NCI-H1105 (cell line): ENCODE measurements around the gene SIK3.

Source experiments
- DNase-seq: peaks from one replicate; lab custom pipeline; 2025; lab: John Stamatoyannopoulos, UW

SIK3 gene

GRCh38 chr11:116893437-116893836 lies 204.8 kb downstream of the SIK3 start:
- no peak for DNase-seq

GRCh38 chr11:116892374-116892773 lies 205.9 kb downstream of the SIK3 start:
- no peak for DNase-seq

- DNase-seq = no peak
Observed at GRCh38 chr11:116891746-116892145, 206.5 kb downstream of the SIK3 start.

DNA sequence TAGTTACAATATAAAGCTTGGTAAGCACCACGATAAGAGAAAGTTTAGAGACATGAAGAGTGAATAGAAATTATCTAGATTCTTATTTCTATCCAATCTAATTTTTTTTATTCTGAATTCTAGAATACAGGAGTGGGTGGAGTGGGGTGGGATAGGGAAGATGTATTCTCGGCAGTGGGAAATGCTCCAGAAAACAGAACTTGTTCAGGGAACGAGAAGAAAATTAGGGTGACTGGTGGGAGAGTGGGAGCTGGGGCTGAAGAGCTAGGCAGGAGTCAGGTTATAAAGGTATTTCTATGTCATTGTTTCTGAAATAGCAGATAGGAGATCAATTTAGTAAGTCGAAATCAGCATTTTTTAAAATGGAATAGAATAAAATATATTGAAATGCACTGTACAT lies 207.6 kb downstream of the SIK3 start:
- no peak for DNase-seq

- DNase-seq = no peak
Observed at GRCh38 chr11:116890193-116890592, 208.0 kb downstream of the SIK3 start.

DNA sequence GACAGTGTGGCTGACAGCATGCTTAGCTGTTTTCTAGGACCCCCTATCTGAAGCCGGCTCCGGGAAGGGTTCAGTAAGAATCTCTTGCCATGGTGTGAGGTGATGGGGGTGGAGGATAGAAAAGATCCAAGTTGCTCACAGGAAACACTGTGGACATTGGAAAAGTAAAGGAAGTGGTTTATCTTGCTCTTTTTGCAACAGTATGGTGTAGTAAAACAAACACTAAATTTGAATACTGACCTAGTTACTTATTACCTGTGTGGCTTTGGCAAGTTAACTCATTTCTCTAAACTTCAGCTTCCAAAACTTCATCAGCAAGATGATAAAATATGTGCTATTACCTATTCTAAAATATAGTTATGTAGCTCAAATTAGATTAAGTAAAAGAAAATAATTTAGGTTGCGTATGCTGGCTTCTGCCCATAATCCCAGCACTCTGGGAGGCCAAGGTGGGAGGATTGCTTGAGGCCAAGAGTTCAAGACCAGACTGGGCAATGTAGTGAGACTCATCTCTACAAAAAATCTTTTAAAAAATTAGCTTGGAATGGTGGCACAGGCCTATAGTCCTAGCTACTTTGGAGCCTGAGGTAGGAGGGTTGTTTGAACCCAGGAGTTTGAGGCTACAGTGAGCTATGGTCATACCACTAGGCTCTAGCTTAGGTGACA lies 209.2 kb downstream of the SIK3 start:
- DNase-seq = no peak

GRCh38 chr11:116888024-116888423 lies 210.2 kb downstream of the SIK3 start:
- no peak for DNase-seq

GRCh38 chr11:116885951-116886655 lies 212.1 kb downstream of the SIK3 start:
- DNase-seq = no peak

- no peak for DNase-seq
Observed at GRCh38 chr11:116882386-116882785, 215.8 kb downstream of the SIK3 start.

- no peak for DNase-seq
Observed at GRCh38 chr11:116881143-116881542, 217.1 kb downstream of the SIK3 start.

GRCh38 chr11:116879800-116880625 lies 218.2 kb downstream of the SIK3 start:
- DNase-seq = peak; percentile 36

GRCh38 chr11:116876656-116877055 lies 221.6 kb downstream of the SIK3 start:
- no peak for DNase-seq

DNA sequence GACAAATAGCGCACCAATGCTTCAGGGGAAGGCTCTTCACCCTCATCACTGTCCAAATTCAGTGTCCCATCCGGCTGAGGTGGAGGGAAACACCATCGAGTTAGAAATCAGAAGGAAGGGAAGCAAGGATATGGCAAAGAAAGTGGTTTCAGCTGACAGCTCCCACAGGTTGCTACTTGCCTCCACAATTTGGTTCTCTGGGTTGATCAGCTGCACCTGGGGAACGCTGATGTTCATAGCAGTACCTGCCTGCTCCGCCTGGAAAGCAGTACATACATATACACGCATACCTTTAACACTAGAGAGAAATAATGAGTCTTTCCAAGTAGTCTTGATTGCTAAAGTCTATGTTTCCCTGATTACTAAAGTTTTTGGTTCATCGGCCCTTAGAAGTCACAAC lies 223.0 kb downstream of the SIK3 start:
- no peak for DNase-seq

DNA sequence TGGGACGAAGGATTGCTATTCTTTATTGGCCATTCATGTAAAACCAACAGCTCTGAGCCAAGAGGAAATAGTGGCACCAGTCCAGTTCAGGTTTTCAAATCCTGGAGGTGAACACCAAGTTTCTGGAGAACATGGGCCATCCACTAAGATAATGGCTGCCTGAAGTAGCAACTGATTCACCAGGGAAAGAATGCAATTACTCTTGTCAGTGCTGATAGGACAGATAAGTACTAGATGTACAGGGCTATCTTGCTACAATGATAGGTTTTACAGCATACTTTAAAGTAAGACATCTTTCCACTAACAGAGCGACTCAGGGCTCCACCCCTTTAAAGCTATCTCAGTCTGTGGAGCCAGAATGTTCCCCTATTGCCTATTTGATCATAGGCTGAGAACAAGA lies 224.0 kb downstream of the SIK3 start:
- DNase-seq = no peak

- no peak for DNase-seq
Observed at GRCh38 chr11:116873381-116873780, 224.8 kb downstream of the SIK3 start.

DNA sequence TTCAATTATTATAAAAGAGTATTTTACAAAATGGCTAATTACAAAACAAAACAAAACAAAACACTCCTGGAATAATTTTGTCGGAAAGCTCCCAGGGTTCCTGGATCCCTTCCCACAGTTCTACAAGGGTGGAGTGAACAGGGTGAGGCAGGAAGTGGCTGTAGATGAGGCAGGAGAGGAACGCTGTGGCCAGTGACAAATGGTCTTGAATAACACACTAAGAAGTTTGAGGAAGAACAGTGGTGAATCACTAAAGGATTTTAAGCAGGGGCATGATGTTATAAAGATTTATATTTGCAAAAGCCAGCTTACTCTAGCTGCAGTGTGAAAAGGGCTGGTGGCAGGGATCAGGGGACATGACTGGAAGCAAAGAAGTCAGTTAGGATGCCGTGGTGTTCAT lies 227.0 kb downstream of the SIK3 start:
- no peak for DNase-seq

DNA sequence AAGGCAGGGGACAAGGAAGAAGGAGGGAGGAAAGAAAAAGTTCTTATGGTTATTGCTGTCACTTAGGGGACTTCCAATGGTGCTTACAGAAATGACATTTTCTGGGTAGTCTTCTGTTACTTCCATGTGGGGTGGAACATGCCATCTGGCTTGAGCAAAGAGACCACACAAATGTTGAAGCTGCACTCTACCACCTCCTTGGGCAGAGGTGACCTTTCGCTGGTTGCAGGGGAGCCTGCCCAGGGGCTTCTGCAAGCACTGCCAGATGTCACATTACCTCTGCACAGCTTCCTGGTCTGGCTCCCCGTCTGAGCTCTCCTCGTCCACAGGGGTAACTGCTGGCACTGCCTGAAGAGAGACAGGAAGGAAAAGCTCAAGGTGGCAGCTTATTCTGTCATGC lies 228.2 kb downstream of the SIK3 start:
- no peak for DNase-seq

- DNase-seq = no peak
Observed at GRCh38 chr11:116869610-116870009, 228.6 kb downstream of the SIK3 start.

- no peak for DNase-seq
Observed at GRCh38 chr11:116868066-116868465, 230.2 kb downstream of the SIK3 start.

GRCh38 chr11:116867619-116868018 lies 230.6 kb downstream of the SIK3 start:
- no peak for DNase-seq

DNA sequence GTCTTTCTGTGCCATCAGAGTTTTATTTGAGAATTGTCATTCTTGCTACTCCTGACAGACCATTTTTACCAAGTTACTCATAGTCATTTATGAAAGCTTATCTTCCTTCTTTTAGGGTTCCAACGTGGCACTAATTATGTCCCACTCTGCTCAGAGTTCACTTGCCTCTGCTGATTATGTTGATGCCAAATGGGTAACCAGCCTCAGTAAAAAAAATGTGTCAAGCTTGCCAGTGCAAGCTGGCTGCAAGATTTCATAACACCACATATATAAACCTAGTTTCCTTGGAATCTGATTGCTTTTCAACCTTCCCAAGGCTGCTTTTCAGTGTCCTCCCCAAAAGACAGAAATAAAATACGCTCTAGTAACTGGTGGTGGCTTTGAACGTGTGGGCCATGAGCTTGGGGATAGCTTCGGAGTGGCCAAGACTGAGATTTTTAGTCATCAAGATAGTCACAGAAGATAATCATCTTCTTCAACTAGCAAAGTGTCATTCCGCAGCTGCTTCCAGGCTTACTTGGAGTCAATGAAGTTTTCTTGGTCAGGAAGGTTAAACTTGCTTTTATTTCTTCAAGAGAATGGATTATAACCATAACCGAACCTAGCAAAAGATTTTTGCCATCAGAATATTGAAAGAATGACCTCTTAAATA lies 231.3 kb downstream of the SIK3 start:
- no peak for DNase-seq

GRCh38 chr11:116865696-116866095 lies 232.5 kb downstream of the SIK3 start:
- no peak for DNase-seq
